Measurements from ENCODE around the gene MAPT.
"Not testable (repeated sequence)": the region's sequence is repeated elsewhere in the genome, so short reads cannot be mapped to it uniquely, and the experiment has no call there.

The MAPT gene

GRCh38 chr17:46001390-46002310 lies 107.3 kb downstream of the MAPT start:
- in situ Hi-C loops (cut with HindIII; ENCODE audit: low sequenced_read_pairs) = no loop called here

GRCh38 chr17:46002311-46002972 lies 108.1 kb downstream of the MAPT start:
- in situ Hi-C loops (cut with HindIII; ENCODE audit: low sequenced_read_pairs) = no loop called here

GRCh38 chr17:46002973-46003316 lies 108.6 kb downstream of the MAPT start:
- in situ Hi-C loops (cut with HindIII; ENCODE audit: low sequenced_read_pairs) = no loop called here

- in situ Hi-C loops (cut with HindIII; ENCODE audit: low sequenced_read_pairs) = no loop called here
These were observed 109.8 kb downstream of the MAPT start for GRCh38 chr17:46003907-46004748.

GRCh38 chr17:46006082-46006481 lies 111.7 kb downstream of the MAPT start:
- in situ Hi-C loops (cut with HindIII; ENCODE audit: low sequenced_read_pairs) = not testable (repeated sequence)

GRCh38 chr17:46007461-46007965 lies 113.2 kb downstream of the MAPT start:
- in situ Hi-C loops (cut with HindIII; ENCODE audit: low sequenced_read_pairs) = no loop called here

GRCh38 chr17:46008591-46008990 lies 114.2 kb downstream of the MAPT start:
- in situ Hi-C loops (cut with HindIII; ENCODE audit: low sequenced_read_pairs) = no loop called here

GRCh38 chr17:46009681-46010596 lies 115.6 kb downstream of the MAPT start:
- in situ Hi-C loops (cut with HindIII; ENCODE audit: low sequenced_read_pairs) = no loop called here

- in situ Hi-C loops (cut with HindIII; ENCODE audit: low sequenced_read_pairs) = no loop called here
These were observed 116.3 kb downstream of the MAPT start for GRCh38 chr17:46010597-46011186.

GRCh38 chr17:46011711-46012505 lies 117.6 kb downstream of the MAPT start:
- in situ Hi-C loops (cut with HindIII; ENCODE audit: low sequenced_read_pairs) = no loop called here

GRCh38 chr17:46012506-46013079 lies 118.2 kb downstream of the MAPT start:
- in situ Hi-C loops (cut with HindIII; ENCODE audit: low sequenced_read_pairs) = no loop called here

GRCh38 chr17:46013127-46013501 lies 118.8 kb downstream of the MAPT start:
- in situ Hi-C loops (cut with HindIII; ENCODE audit: low sequenced_read_pairs) = no loop called here

- in situ Hi-C loops (cut with HindIII; ENCODE audit: low sequenced_read_pairs) = no loop called here
These were observed 119.3 kb downstream of the MAPT start for GRCh38 chr17:46013502-46014165.

GRCh38 chr17:46019408-46019925 lies 125.1 kb downstream of the MAPT start:
- in situ Hi-C loops (cut with HindIII; ENCODE audit: low sequenced_read_pairs) = not testable (repeated sequence)

- in situ Hi-C loops (cut with HindIII; ENCODE audit: low sequenced_read_pairs) = no loop called here
These were observed 125.8 kb downstream of the MAPT start for GRCh38 chr17:46020023-46020761.

GRCh38 chr17:46020998-46021397 lies 126.6 kb downstream of the MAPT start:
- in situ Hi-C loops (cut with HindIII; ENCODE audit: low sequenced_read_pairs) = no loop called here

- in situ Hi-C loops (cut with HindIII; ENCODE audit: low sequenced_read_pairs) = not testable (repeated sequence)
These were observed 129.0 kb downstream of the MAPT start for GRCh38 chr17:46023366-46023765.
